ENCODE results near the gene THEM4.
"Not testable (repeated sequence)": the region's sequence is repeated elsewhere in the genome, so short reads cannot be mapped to it uniquely, and the experiment has no call there.

Gene THEM4

GRCh38 chr1:151897991-151898431 is 11.3 kb downstream of the THEM4 start:
- DNase-seq: no peak

DNA sequence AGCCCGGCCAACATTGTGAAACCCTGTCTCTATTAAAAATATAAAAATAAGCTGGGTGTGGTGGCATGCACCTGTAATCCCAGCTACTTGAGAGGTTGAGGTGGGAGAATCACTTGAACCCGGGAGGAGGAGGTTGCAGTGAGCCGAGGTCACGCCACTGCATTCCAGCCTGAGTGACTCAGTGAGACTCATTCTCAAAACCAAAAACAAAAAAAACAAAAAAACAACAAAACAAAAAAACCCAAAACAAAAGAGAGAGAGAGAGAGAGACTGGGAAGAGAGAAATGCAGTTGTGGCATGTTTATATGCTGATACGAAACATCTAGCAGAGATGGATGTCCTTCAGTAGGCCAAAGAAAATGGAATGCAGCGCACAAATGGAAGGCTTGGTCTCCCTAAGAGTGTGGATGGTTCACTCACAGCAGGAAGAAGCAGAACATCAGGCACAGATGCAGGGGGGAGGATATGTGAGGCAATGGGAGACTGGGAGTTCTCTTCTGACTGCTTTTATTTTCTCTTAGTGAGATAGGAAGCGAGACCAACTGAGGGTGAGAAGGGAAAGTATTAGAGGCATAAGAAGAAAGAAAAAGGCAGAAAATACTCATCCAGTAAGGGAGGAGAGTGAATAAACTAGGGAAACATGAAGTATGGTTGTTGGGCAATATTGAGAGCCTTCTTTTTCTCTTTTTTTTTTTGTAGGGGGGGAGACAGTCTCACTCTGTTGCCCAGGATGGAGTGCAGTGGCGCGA is 16.0 kb downstream of the THEM4 start:
- DNase-seq: no peak

DNA sequence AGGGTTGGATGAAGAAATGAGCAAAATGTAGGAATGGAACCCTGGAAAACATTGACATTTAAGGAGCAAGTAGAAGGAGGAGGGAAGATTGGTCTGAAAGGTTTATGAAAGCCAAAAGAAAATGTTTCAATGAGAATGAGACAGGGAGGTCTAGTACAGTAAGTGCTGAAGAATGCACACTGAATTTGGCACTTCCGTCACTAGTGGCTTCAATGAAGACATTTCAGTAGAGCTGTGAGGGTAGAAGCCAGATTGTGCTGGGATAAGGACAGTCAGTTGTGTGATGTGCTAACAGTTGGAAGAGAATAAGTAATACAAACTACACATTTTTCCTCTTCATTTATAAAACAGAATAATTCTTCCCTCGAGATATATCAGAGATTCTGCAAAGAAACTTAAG is 17.1 kb downstream of the THEM4 start:
- no peak for DNase-seq

DNA sequence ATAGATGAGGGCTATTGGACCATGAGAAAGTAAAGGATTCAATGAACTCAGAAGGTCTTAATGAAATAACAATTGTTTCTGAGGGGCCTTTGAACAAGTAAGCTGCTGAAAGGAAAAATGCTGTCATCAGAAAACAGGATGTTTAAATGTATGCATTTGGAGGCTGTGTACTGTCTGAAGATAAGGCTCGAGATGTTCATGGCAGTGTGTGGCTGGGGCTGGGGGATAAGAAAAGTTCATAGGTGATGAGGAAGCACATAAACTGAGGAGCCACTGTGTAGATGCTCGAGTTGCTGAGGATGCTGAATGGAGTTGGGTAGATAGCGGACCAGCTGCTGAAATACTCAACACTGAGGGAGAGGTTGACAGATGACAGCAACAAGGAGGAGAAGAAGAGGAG is 17.8 kb downstream of the THEM4 start:
- no peak for DNase-seq

- DNase-seq: no peak
Observed at GRCh38 chr1:151888972-151889570, 20.2 kb downstream of the THEM4 start.

DNA sequence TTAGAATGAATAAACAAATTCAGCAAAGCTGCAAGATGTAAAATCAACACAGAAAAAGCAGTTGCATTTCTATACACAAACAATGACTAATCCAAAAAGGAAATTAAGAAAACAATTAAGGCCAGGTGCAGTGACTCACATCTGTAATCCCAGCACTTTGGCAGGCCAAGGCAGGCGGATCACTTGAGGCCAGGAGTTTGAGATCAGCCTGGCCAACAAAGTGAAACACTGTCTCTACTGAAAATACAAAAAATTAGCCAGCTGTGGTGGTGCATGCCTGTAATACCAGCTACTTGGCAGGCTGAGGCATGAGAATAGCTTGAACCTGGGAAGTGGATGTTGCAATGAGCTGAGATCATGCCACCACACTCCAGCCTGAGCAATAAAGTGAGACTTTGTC is 22.3 kb downstream of the THEM4 start:
- DNase-seq: no peak

DNA sequence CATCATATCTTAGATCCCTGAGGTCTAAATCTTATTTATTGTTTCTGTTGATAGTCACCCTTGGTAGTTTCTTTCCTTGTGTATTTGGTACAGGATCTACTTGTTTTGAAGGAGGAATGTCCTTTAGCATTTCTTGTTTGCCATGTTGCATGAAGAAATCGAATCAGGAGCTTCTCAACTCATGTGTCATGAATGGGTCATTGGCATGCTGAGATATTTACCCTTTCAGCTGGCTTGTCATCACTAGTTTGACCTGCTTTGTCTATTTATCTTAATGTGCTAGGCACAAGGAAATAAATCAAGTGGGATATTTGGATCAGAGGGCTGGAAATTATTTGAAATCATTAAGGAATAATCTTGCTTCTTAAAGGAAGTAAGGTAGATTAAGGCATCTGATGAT is 23.8 kb downstream of the THEM4 start:
- no peak for DNase-seq

- not testable (repeated sequence) for DNase-seq
Observed at GRCh38 chr1:151884879-151885278, 24.4 kb downstream of the THEM4 start.

DNA sequence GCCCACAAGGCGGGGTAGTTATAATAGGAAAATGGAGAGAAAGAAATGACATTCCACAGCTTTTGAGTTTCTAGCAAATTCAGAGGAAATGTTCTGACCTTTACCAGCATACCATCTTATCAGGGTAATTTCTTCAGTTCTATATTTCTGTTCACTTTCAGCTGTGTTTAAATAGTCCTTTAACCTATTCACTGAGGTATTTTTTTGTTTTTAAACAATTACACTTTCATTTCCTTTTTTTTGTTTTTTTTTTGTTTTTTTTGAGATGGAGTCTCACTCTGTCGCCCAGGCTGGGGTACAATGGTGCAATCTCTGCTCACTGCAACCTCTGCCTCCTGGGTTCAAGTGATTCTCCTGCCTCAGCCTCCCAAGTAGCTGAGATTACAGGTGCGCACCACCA is 24.9 kb downstream of the THEM4 start:
- DNase-seq: not testable (repeated sequence)

- DNase-seq: not testable (repeated sequence)
Observed at GRCh38 chr1:151883898-151884297, 25.4 kb downstream of the THEM4 start.

GRCh38 chr1:151882918-151883317 is 26.4 kb downstream of the THEM4 start:
- DNase-seq: not testable (repeated sequence)

GRCh38 chr1:151882466-151882865 is 26.8 kb downstream of the THEM4 start:
- DNase-seq: no peak

GRCh38 chr1:151881479-151881878 is 27.8 kb downstream of the THEM4 start:
- peak in 3 of 51 donors; percentile 15 to 33 (median 20) for DNase-seq

- DNase-seq: no peak
Observed at GRCh38 chr1:151875419-151876097, 33.8 kb downstream of the THEM4 start.

GRCh38 chr1:151872776-151873175 is 36.5 kb downstream of the THEM4 start:
- not testable (repeated sequence) for DNase-seq

DNA sequence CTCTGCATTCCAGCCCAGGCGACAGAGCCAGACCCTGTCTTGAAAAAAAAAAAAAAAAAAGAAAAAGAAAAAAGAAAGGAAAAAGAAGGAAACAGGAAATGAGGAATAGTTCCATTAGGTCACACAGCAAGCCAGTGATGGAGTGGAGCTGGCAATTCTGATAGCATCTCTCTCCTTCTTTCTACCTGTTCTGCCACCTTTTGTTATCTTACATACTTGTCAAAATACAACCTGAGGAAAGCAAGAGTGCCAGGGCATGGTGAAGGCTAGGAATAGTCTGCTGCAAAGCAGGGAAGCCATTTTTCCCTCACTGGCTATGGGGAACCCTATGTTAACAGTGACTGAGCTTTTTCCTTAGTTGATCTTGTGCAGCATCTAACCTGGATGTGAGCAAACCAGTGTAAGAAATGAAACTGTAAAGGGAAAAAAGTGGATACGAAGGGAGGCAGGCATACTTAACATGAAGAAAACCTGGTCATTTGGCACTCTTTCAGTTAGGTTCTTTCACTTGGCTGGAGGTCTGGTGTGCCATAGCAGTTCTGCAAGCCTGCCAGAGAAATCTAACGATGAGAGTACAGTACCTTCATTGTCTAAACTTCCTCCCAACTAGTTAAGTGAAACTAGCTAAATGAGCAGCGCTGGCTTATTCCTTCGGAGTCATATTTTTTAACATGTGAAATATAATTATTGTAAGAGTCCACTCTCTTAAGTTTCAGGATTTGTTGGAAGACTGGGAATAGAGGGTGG is 37.9 kb downstream of the THEM4 start:
- no peak for DNase-seq

GRCh38 chr1:151868486-151868885 is 40.8 kb downstream of the THEM4 start:
- DNase-seq: no peak

GRCh38 chr1:151867765-151868411 is 41.4 kb downstream of the THEM4 start:
- DNase-seq: no peak

GRCh38 chr1:151867321-151867720 is 42.0 kb downstream of the THEM4 start:
- no peak for DNase-seq

GRCh38 chr1:151864411-151864810 is 44.9 kb downstream of the THEM4 start:
- no peak for DNase-seq

GRCh38 chr1:151862604-151863003 is 46.7 kb downstream of the THEM4 start:
- DNase-seq: no peak

All from hypothalamus (tissue), 51 donors.